Testis (tissue), 3 donors: ENCODE results near the gene RASL10B. TPM values are rescaled to one million over a fixed set of nuclear protein-coding genes. Genes with fewer than 3 reads are reported as not detected.
"Not testable (repeated sequence)": the region's sequence is repeated elsewhere in the genome, so short reads cannot be mapped to it uniquely, and the experiment has no call there.

Experiments
- DNase-seq: peaks from one replicate; pipeline ENCODE4 v3.0.0-alpha.2; 2019
- H3K27ac ChIP-seq, 2 donors: fragments of 200-600 bp; sonication (generic); one replicate each; pipeline ENCODE4 v1.5.1; 2019
- H3K27me3 ChIP-seq: fragments of 200-600 bp; sonication (generic); one replicate; pipeline ENCODE4 v1.5.1; 2019
- H3K36me3 ChIP-seq: fragments of 200-600 bp; sonication (generic); one replicate; pipeline ENCODE4 v1.5.1; 2017; ENCODE audit warnings: low read depth; ENCODE audit errors: missing control alignments
- H3K4me1 ChIP-seq: fragments of 200-600 bp; sonication (generic); one replicate; pipeline ENCODE4 v1.5.1; 2019
- H3K4me3 ChIP-seq, 2 donors: fragments of 200-600 bp; sonication (generic); one replicate each; pipeline ENCODE4 v1.5.1; 2017 to 2019
- H3K9me3 ChIP-seq: fragments of 200-600 bp; sonication (generic); one replicate; pipeline ENCODE4 v1.5.1; 2017
- POLR2A ChIP-seq: fragments of 450-650 bp; IDR thresholded peaks from one replicate; pipeline ENCODE4 v1.6.1; 2017; ENCODE audit warnings: antibody characterized with exemption, mild to moderate bottlenecking, moderate library complexity
- WGBS, 2 donors: methylation state at CpG; one replicate each; pipeline ENCODE4 v1.1.5; 2018; 5-methylcytosine and 5-hydroxymethylcytosine counted together
- intact Hi-C: fragments of 100-400 bp; cut with DNase I; formaldehyde crosslinking; loops from one replicate; pipeline ENCODE4 v1.15.1; 2023; ENCODE audit warnings: low total_unique reads
- polyA plus RNA-seq: library from polyadenylated mRNA; stranded (reverse); fragments of 350-450 nt; fragmentation: Illumina TruSeq; extraction: RNeasy Lipid Tissue Mini Kit (QIAGEN cat#74804); gene quantifications from one replicate; pipeline ENCODE4 v1.2.3, GENCODE V29; 2014; ENCODE audit warnings: low read depth, low replicate concordance; ENCODE audit not compliant: insufficient read depth
- total RNA-seq, 2 donors: library from RNA; depleted of rRNA; stranded (reverse); fragments of >200 nt; gene quantifications; one replicate each; pipeline ENCODE4 v1.2.3, GENCODE V29; 2016
- TF ChIP-seq, protein P1 (sequence below), 3 experiments: fragments of 450-650 bp in 2 of 3; fragments of 200-600 bp in 1 of 3; sonication (generic) in 1 of 3; IDR thresholded peaks; one replicate each; pipeline ENCODE4 v1.5.1; 2016 to 2019; ENCODE audit warnings: antibody characterized with exemption in 3 of 3, mild to moderate bottlenecking in 2 of 3, moderate library complexity in 1 of 3

Gene RASL10B
- total and polyA plus RNA-seq, 3 donors from 2014 or later, result 2.5 to 4.8 (median 3.8) TPM

DNA sequence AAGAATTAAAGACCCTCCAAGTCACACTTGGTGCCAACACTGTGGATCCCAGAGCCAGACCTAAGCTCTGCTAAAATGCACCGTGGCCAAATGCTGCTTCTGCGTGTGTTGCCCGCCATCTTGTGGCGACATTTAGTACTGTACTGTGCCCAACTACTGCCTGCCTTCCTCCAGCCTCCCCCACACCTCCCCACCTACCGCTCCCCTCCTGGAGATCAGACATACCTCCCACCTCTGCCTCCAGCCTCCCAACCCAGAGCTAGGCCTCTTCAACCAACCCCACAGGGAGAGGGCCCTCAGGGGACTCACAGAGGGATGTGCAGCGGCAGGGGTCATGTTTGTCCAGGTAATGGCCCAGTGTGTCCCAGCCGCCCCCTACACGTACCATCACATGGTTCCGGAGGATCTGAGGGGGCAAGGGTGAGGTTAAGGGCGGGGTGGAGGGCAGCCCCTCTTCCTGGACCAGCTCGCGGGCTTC, 16.1 kb downstream of the RASL10B start:
- WGBS, 2 donors, result 29 to 42% methylated on average over 11 to 12 of the region's 12 CpGs
- Histone ChIP-seq H3K27ac (no peak overlapping the region), H3K36me3 (no peaks in the 10 kb centered on the region), H3K4me1 (peaks cover 8% of the 10 kb centered on the region), H3K9me3 (no peaks in the 10 kb centered on the region), H3K4me3 (no peak overlapping the region), H3K27me3 (no peaks in the 10 kb centered on the region)
- DNase-seq, result peak; percentile 88
- TF ChIP-seq, protein P1, sequence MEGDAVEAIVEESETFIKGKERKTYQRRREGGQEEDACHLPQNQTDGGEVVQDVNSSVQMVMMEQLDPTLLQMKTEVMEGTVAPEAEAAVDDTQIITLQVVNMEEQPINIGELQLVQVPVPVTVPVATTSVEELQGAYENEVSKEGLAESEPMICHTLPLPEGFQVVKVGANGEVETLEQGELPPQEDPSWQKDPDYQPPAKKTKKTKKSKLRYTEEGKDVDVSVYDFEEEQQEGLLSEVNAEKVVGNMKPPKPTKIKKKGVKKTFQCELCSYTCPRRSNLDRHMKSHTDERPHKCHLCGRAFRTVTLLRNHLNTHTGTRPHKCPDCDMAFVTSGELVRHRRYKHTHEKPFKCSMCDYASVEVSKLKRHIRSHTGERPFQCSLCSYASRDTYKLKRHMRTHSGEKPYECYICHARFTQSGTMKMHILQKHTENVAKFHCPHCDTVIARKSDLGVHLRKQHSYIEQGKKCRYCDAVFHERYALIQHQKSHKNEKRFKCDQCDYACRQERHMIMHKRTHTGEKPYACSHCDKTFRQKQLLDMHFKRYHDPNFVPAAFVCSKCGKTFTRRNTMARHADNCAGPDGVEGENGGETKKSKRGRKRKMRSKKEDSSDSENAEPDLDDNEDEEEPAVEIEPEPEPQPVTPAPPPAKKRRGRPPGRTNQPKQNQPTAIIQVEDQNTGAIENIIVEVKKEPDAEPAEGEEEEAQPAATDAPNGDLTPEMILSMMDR (IDR thresholded peaks at IDR 0.05), result peak; percentile 67 to 91 (median 90)
- no peak for TF ChIP-seq POLR2A
- intact Hi-C loops, result no loop called here

DNA sequence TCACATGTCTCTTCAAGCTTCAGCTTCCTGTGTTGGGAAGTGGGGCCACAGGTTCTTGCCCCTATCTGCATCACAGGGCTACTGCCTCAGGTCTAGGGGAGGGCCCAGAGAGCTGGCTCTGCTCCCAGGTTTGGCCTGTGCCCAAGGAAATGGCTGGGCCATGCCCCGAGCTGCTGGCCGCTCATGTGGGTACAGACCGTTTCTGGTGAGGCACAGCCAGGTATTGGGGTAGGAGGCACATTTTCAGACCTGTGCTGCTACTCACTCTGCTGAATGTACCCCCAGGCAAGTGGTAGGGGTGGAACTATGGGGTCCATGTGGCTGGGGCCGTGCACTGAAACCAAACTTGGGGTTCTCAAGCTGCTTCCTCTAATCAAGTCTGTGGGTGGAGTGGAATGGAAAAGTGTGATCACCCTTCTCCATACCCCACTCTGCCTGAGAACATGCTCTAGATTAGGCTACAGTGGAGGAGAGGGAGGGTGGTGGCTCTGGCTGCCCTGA, 17.0 kb downstream of the RASL10B start:
- Histone ChIP-seq H3K36me3 (no peaks in the 10 kb centered on the region), H3K4me3 (no peak overlapping the region), H3K4me1 (peaks cover 11% of the 10 kb centered on the region), H3K27me3 (no peaks in the 10 kb centered on the region), H3K9me3 (no peaks in the 10 kb centered on the region), H3K27ac (no peak overlapping the region)
- TF ChIP-seq POLR2A, result no peak
- DNase-seq, result peak; percentile 66
- WGBS, 2 donors, result 44 to 50% methylated on average over 1 to 4 of the region's 4 CpGs
- intact Hi-C loops, result no loop called here

DNA sequence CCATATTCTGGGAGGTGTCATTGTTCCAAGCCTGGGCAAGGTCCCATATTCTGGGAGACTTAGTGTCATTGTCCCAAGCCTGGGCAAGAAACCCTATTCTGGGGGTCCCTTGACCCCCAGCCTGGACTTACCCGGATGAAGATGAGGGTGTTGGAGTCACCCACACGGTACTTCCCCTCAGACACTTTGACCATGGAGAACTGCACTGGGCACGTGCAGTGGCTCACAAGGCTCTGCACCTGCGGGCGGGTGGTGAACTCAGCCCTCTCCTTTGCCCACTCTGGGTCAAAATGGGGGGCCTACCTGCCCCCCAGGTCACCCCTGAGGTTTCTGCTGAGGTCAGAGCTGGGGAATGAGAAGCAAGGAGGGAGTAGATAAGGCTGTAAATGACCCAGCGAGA, 17.5 kb downstream of the RASL10B start:
- H3K27ac ChIP-seq, result no peak overlapping the region
- intact Hi-C loops, result no loop called here
- no peak overlapping the region for H3K4me3 ChIP-seq
- peaks cover 11% of the 10 kb centered on the region for H3K4me1 ChIP-seq
- H3K27me3 ChIP-seq, result no peaks in the 10 kb centered on the region
- H3K36me3 ChIP-seq, result no peaks in the 10 kb centered on the region
- H3K9me3 ChIP-seq, result no peaks in the 10 kb centered on the region
- TF ChIP-seq, protein P1 (IDR thresholded peaks at IDR 0.05), result no peak
- no peak for TF ChIP-seq POLR2A
- no peak for DNase-seq
- WGBS, 2 donors, result 84 to 88% methylated on average over 6 of the region's 6 CpGs

DNA sequence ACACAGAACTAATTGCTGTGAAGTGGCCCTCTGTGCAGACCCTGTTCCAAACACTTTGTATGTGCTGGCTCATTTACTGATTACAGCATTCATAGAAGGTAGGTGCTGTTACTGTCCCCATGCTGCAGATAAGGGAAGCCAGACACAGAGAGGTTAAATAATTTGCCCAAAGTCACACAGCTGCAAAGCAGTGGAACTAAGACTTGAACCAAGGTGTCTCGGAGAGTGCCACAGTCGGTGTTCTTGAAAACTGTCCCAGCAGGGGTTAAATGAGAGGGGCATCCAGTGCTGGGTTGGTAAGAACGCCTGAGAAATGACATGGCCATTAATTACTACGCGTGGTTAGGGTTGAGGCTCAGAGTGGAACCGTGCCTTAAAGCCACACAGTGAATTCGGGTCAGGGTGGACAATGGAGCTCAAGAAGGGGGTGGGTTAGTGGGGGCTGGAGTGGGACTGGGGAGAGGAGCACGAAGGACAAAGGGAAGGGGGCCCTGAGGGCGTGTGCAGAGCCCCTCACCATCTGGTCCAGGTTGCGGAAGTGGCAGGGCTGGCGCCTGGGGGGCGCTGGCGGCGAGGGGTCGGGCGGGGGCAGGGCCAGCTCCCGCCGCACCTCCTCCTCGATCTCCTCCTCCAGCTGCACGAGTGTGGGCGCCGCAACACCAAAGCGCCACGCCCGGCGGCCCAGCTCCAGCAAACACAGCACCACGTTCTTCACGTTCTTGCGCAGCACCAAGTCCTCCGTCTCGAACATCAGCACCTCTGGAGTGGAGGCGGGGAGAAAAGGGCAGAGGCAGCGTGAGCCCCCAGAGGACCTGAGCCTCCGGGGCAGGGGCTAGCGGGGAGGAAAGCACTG, 18.3 kb downstream of the RASL10B start:
- Histone ChIP-seq H3K27me3 (no peaks in the 10 kb centered on the region), H3K9me3 (no peaks in the 10 kb centered on the region), H3K4me1 (peaks cover 11% of the 10 kb centered on the region), H3K36me3 (no peaks in the 10 kb centered on the region), H3K27ac (no peak overlapping the region), H3K4me3 (peak overlapping the region in 1 of 2 donors; percentile 26)
- DNase-seq, result no peak
- TF ChIP-seq, protein P1 (IDR thresholded peaks at IDR 0.05), result no peak
- TF ChIP-seq POLR2A, result no peak
- WGBS, 2 donors, result 6 to 20% methylated on average over 33 to 35 of the region's 35 CpGs
- intact Hi-C loops, result loop anchor here (5.0 kb wide), 1 partner anchor 132 kb away; no protein-coding TSS in a partner anchor

DNA sequence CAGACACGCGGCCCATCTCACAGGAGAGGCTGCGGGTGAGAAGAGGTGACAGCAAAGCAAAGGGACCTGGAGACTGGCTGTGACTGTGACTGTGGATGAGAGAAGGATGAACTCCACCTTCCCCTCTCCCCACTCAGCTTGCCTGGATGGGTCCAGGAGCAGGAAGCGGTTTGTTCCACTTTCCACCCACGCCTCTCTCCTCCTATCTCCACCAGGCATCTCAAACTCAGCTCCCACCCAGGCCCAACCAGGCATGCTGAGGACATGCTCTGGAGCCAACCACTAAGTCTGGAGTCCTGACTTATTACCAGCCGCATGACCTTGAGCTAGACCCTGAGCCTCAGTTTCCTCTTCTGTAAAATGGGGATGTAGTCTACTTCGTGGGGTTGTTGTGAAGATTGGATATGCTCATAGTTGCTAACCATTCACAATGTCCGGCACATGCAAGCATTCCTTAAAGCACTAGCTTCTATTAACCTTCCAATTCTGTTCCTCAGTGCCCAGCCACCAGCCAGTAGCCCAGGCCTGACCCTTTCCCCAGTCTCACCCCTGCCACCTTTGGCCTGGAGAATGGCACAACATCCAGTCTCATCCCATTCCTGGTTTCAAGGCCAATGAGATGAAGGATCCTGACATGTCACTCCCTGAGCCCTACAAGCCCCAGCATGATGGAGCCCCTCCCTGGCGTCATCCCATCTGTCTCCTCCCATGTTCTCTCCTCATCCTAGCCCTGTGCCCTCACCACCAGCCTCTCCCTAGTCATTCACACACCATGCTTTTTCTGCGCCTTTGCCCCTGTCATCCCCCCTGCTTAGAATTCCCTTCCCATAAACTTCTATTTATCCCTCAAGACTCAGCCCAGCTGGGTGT, 19.3 kb downstream of the RASL10B start:
- intact Hi-C loops, result loop anchor here (5.0 kb wide), 1 partner anchor 133 kb away; no protein-coding TSS in a partner anchor
- Histone ChIP-seq H3K27me3 (no peaks in the 10 kb centered on the region), H3K36me3 (no peaks in the 10 kb centered on the region), H3K4me3 (no peak overlapping the region), H3K27ac (no peak overlapping the region), H3K9me3 (no peaks in the 10 kb centered on the region), H3K4me1 (peaks cover 11% of the 10 kb centered on the region)
- TF ChIP-seq POLR2A, result no peak
- TF ChIP-seq, protein P1 (IDR thresholded peaks at IDR 0.05), result no peak
- 63 to 72% methylated on average over 9 to 10 of the region's 10 CpGs for WGBS, 2 donors
- DNase-seq, result no peak

DNA sequence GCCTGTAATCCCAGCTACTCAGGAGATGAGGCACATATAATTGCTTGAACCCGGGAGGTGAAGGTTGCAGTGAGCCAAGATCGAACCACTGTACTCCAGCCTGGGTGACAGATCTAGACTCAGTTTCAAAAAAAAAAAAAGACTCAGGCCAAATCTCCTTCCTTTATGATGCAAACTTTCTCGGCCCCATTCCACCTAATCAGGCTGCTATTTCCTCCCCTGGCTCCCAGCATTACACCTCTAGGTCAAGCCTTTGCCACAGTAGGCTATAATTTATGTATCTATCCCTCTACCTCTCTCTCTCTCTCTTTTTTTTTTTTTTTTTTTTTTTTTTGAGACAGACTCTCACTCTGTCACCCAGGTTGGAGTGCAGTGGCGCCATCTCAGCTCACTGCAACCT, 20.1 kb downstream of the RASL10B start:
- 86 to 90% methylated on average over 4 of the region's 4 CpGs for WGBS, 2 donors
- not testable (repeated sequence) for H3K9me3 ChIP-seq, H3K27me3 ChIP-seq, H3K4me3 ChIP-seq, H3K27ac ChIP-seq, DNase-seq, H3K36me3 ChIP-seq
- intact Hi-C loops, result loop anchor here (5.0 kb wide), 1 partner anchor 134 kb away; no protein-coding TSS in a partner anchor
- H3K4me1 ChIP-seq, result peaks cover 11% of the 10 kb centered on the region
